ENCODE measurements around the gene PHLPP1. TPM values are rescaled to one million over a fixed set of nuclear protein-coding genes. Genes with fewer than 3 reads are reported as not detected.

PHLPP1 gene
- total RNA-seq, 1 experiment from 2014 or later = 13.7 TPM

GRCh38 chr18:62769216-62769615, 53.9 kb downstream of the PHLPP1 start:
- intact Hi-C loops (cut with micrococcal nuclease; ENCODE audit: unreplicated experiment) = no loop called here
- no peak overlapping the region for H3K27ac ChIP-seq (ENCODE audit: low read depth, low read length, poor library complexity, severe bottlenecking)
- DNase-seq (ENCODE audit: low spot score) = no peak
- ChIA-PET CTCF (no interaction called here), POLR2A (ENCODE audit: low non-redundant PET) (no interaction called here)
- BruUV-seq (replicated peaks) = no TSS peak
- H3K9me3 ChIP-seq (ENCODE audit: low read depth, low read length, poor library complexity, severe bottlenecking) = no peaks in the 10 kb centered on the region
- TF ChIP-seq EZH2 (IDR thresholded peaks at IDR 0.05; ENCODE audit: borderline replicate concordance, low read depth, low read length, poor library complexity, severe bottlenecking) (no peak), CTCF (conservative IDR thresholded peaks at IDR 0.05; ENCODE audit: low read depth, low read length) (no peak)
- peaks cover 22% of the 10 kb centered on the region for H3K4me1 ChIP-seq (ENCODE audit: insufficient read depth, low read length, poor library complexity, severe bottlenecking)
- H3K27me3 ChIP-seq (replicated peaks; ENCODE audit: insufficient read depth, low read depth, low read length, poor library complexity) = no peaks in the 10 kb centered on the region
- no peak overlapping the region for H3K4me3 ChIP-seq (ENCODE audit: low read depth, low read length, poor library complexity, severe bottlenecking)
- no peaks in the 10 kb centered on the region for H3K36me3 ChIP-seq (ENCODE audit: insufficient read depth, low read length, poor library complexity, severe bottlenecking)

- TF ChIP-seq CTCF (conservative IDR thresholded peaks at IDR 0.05; ENCODE audit: low read depth, low read length) (no peak), EZH2 (IDR thresholded peaks at IDR 0.05; ENCODE audit: borderline replicate concordance, low read depth, low read length, poor library complexity, severe bottlenecking) (no peak)
- intact Hi-C loops (cut with micrococcal nuclease; ENCODE audit: unreplicated experiment) = no loop called here
- Histone ChIP-seq H3K27me3 (replicated peaks; ENCODE audit: insufficient read depth, low read depth, low read length, poor library complexity) (no peaks in the 10 kb centered on the region), H3K4me3 (ENCODE audit: low read depth, low read length, poor library complexity, severe bottlenecking) (no peak overlapping the region), H3K27ac (ENCODE audit: low read depth, low read length, poor library complexity, severe bottlenecking) (no peak overlapping the region), H3K4me1 (ENCODE audit: insufficient read depth, low read length, poor library complexity, severe bottlenecking) (peaks cover 21% of the 10 kb centered on the region), H3K9me3 (ENCODE audit: low read depth, low read length, poor library complexity, severe bottlenecking) (no peaks in the 10 kb centered on the region), H3K36me3 (ENCODE audit: insufficient read depth, low read length, poor library complexity, severe bottlenecking) (no peaks in the 10 kb centered on the region)
- CTCF ChIA-PET = no interaction called here
- BruUV-seq (replicated peaks) = no TSS peak
- DNase-seq (ENCODE audit: low spot score) = no peak
- POLR2A ChIA-PET (ENCODE audit: low non-redundant PET) = no interaction called here
These were observed 56.3 kb downstream of the PHLPP1 start for GRCh38 chr18:62771494-62772270.

GRCh38 chr18:62772860-62773584, 57.7 kb downstream of the PHLPP1 start:
- no peak overlapping the region for H3K4me3 ChIP-seq (ENCODE audit: low read depth, low read length, poor library complexity, severe bottlenecking)
- TF ChIP-seq EZH2 (IDR thresholded peaks at IDR 0.05; ENCODE audit: borderline replicate concordance, low read depth, low read length, poor library complexity, severe bottlenecking) (no peak), CTCF (conservative IDR thresholded peaks at IDR 0.05; ENCODE audit: low read depth, low read length) (no peak)
- no TSS peak for BruUV-seq (replicated peaks)
- no peaks in the 10 kb centered on the region for H3K36me3 ChIP-seq (ENCODE audit: insufficient read depth, low read length, poor library complexity, severe bottlenecking)
- ChIA-PET POLR2A (ENCODE audit: low non-redundant PET) (interaction anchor here (0.6 kb wide), 1 partner anchor 30 kb away, joined by 8 read pairs; no protein-coding TSS in a partner anchor), CTCF (no interaction called here)
- no peaks in the 10 kb centered on the region for H3K27me3 ChIP-seq (replicated peaks; ENCODE audit: insufficient read depth, low read depth, low read length, poor library complexity)
- H3K9me3 ChIP-seq (ENCODE audit: low read depth, low read length, poor library complexity, severe bottlenecking) = no peaks in the 10 kb centered on the region
- H3K4me1 ChIP-seq (ENCODE audit: insufficient read depth, low read length, poor library complexity, severe bottlenecking) = peaks cover 8% of the 10 kb centered on the region
- intact Hi-C loops (cut with micrococcal nuclease; ENCODE audit: unreplicated experiment) = no loop called here
- H3K27ac ChIP-seq (ENCODE audit: low read depth, low read length, poor library complexity, severe bottlenecking) = no peak overlapping the region
- no peak for DNase-seq (ENCODE audit: low spot score)
